Activated CD4-positive, alpha-beta T cell treated with anti-CD3 and anti-CD28 coated beads for 1 hour (primary cell): Measurements from ENCODE around the gene ECI2.
"Not testable (repeated sequence)": the region's sequence is repeated elsewhere in the genome, so short reads cannot be mapped to it uniquely, and the experiment has no call there.

ENCODE experiments used
- DNase-seq: peaks from one replicate; pipeline ENCODE4 v3.0.0-alpha.2; 2020

The ECI2 gene

DNA sequence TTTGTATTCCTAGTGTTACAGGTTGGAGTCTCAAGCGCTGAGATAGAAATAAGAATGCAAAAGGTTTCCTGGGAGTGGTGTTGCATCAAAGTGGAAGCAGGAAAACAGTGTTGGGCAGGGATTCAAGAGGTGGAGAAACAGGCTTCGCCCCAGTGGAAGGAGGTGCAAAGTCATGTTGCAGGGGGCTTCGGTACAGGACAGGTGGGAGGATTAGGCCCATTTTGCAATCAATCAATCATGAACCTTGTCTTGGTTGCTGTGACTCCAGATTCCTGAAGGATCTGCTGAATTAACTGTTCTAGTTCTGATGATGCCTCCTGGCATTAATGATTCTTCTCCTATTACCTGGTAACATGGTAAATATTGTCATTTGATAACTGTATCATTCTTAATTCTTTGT is 34.1 kb downstream of the ECI2 start:
- DNase-seq: no peak

DNA sequence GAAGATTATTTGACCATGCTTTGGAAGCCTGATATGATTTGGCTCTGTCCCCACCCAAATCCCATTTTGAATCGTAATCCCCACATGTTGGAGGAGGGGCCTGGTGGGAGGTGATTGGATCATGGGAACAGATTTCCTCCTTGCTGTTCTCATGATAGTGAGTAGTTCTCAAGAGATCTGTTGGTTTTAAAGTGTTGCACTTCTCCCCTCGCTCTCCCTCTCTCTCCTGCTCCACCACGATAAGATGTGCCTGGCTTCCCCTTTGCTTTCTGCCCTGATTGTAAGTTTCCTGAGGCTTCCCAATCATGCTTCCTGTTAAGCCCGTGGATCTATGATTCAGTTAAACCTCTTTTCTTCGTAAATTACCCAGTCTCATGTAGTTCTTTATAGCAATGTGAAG is 34.7 kb downstream of the ECI2 start:
- no peak for DNase-seq

DNA sequence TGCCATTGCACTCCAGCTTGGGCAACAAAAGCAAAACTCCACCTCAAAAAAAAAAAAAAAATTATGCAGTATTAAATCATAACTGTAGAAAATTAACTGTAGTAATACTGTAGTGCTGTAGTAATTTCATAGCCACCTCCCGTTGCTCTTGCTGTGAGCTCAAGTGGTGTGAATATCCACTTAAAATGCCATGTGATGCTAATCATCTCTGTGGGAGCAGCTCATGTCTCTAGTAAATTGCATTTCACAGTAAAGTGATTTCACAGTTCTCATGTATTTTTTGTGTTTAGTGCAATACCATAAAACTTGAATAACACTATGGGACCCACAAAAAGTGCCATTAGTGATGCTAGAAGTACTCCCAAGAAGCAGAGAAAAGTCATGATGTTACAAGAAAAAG is 42.1 kb downstream of the ECI2 start:
- DNase-seq: no peak

DNA sequence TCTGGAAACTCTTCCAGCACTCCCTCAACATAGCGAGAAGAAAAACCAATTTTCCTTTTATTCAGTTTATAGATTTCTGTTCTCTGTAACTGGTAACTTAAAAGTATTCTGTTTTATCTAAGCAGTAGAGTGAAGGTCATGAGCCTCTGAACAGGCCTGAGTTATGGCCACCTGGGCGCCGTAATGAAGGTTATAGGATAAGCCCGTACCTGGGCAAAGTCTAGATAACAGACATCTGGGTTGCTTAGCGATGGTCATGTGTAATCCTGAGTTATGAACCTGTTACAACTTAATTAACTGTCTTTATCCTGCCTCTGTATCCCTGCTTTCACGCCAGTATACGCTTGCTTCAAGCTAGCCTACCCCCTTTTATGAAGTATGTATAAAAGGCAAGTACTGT is 43.4 kb downstream of the ECI2 start:
- DNase-seq: no peak

DNA sequence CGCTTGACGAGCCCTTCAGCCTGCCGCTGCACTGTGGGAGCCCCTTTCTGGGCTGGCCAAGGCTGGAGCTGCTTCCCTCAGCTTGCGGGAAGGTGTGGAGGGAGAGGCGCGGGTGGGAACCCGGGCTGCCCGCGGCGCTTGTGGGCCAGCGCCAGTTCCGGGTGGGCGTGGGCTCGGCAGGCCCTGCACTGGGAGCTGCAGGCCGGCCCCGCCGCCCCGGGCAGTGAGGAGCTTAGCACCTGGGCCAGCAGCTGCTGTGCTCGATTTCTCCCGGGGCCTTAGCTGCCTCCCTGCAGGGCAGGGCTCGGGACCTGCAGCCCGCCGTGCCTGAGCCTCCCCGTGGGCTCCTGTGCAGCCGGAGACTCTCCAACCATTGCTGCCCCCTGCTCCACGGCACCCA is 45.3 kb downstream of the ECI2 start:
- not testable (repeated sequence) for DNase-seq

- no peak for DNase-seq
These were observed 46.7 kb downstream of the ECI2 start for GRCh38 chr6:4088704-4089103.

DNA sequence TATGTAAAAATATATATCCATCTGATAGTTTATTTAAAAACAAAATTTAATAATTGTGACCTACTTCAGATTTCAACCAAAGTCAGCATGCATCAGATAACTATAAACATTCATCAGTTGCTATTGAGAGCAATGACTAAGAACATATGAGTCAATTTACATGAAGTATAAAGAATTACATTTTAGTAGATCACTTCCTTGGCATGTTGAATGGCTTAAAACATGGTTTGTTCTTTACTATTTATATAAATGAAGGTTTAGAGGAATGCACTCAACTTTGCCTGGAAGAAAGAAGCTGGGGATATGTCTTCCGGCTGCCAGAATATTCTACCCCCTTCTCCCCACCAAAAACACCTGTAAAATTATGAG is 50.1 kb downstream of the ECI2 start:
- DNase-seq: no peak

DNA sequence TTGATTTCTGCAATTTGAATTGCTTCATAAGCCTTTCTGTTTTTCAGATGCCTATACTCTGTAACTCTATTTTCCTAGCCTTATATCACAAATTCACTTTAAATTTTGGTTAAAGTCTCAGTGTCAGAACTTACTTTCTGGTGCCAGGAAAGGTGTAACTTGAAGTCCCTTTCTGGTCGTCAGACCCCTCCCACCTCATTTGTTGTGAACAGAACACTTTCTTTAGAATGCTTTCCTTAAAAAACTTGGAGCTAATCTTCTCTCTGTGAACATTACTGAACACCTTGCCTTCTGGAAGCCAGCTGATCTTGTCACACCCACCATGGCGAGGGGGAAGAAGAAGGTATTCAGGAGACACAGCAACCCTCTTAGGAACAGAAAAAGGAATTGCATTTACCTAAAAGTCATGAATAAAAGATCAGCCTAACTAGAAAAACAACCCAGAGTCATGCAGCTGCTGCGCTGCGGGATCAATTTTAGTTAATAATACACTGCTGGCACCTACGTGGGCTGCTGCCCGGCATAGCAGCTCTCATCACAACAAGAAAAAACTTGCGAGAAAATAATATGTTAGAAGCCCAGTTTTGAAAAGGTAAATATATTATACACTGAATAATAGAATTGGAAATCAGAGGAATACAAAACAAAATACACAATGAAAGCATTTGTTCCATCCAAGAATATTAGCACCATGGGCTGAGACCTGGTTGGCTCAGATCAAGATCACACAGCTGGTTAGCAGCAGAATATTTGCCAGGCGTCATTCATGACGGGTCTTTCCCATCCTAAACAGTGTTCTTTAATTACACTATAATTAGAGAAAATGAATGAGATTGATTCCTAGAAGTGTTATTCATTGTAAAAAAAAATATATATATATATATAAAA is 50.7 kb downstream of the ECI2 start:
- no peak for DNase-seq

GRCh38 chr6:4078691-4079471 is 56.5 kb downstream of the ECI2 start, which contains the start of gene FAM217A:
Gene FAM217A, minus strand, starts transcription at chr6:4079137. Its CDS starts 1,723 bp downstream, at chr6:4077414.
- no peak for DNase-seq

DNA sequence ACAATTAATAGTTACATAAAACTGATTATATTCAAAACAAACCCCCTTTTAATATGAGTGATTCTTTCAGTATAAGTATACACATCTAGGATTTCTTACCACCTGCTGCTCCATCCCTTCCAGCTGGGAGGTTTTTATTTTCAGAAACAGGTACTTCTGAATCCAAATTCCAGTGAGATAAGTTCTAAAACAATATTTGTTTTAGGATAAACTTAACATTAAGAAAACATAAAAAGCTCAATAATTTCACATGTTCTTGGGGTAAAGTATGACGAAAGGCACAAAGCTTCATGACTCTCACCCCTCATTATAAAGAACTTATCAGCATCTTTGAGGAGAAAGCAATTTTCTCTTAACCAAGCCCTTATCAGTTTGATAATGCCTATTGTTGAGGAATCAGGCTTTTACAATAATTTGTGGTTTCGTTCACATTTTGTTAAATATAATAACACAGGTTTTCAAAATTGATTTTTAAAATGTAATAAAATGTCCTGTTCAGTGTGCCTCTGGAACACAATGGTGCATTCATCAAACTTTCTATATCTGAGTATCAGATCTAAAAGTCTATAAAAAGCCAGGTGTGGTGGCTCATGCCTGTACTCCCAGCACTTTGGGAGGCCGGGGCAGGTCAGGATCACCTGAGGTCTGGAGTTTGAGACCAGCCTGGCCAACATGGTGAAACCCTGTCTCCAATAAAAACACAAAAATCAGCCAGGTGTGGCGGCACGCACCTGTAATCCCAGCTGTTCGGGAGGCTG is 60.7 kb downstream of the ECI2 start:
- no peak for DNase-seq

DNA sequence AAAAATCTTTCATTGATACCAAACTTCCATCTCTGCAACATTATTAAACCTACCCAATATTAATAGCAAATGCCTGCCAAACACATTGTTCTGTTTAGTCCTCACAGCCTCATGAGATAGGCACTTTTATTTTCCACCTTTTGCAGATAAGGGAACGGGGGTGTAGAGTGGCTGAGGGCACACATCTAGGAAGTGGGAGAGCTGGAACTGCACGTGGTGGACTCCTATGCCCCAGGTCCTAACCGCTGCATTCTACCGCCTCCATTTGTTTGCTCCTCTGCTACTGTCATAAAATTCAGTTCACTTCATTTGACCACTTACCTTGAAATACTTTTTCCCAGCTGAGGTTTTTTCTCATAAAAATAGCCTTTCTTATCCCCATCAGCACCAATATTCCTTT is 64.0 kb downstream of the ECI2 start:
- no peak for DNase-seq

GRCh38 chr6:4069199-4069598 is 66.2 kb downstream of the ECI2 start:
- DNase-seq: no peak

DNA sequence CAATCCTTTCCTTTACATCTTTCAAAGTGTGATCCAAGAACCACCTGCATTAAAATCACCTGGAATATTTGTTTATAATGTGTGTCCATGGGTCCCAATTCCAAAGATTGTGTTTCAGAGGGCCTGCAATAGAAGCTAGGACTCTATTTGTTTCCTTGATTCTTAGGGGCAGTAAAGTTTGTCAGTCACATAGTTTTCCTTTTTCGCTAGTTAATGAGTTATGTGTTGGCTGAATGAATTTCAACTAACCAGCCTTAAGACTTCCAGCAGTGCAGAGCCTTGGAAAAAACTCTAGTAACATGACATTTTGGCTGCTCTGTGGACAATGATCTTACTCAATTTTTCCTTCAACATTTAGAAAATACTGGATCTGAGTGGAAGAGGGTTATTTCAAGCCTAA is 67.7 kb downstream of the ECI2 start:
- no peak for DNase-seq

GRCh38 chr6:4066029-4066755 is 69.2 kb downstream of the ECI2 start:
- no peak for DNase-seq
